Lower leg skin (tissue), 3 donors: ENCODE data around the gene ANKRD52.

Experiments
- POLR2A ChIP-seq, 2 donors: fragments of 450-650 bp; IDR thresholded peaks; one replicate each; pipeline ENCODE4 v1.6.1; 2016 to 2017; ENCODE audit warnings: antibody characterized with exemption in 2 of 2, mild to moderate bottlenecking in 1 of 2, moderate library complexity in 1 of 2
- TF ChIP-seq, protein P1 (sequence below), 3 donors: fragments of 450-650 bp; IDR thresholded peaks; one replicate each; pipeline ENCODE4 v1.5.1; 2016; ENCODE audit warnings: antibody characterized with exemption in 3 of 3, mild to moderate bottlenecking in 3 of 3, moderate library complexity in 2 of 3

DNA sequence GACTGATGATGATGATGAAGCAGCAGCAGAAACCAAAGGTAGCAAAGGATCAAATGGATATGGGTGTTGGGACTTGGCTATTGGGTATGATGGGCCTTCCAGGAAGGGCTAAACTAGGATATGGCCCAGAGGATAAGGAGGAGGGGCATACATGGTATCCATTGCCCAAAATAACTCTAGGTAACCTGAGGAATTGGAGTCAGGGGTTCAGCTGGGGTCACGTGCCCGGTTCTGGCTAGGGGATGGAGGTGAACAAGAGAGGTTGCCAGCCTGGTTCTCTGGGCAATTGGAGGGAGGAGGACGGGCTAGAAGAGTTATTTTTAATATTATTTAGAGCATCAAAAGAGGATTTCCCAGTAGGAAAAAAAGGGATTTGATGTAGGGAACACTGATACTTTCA, 2.7 kb upstream of the ANKRD52 start:
- TF ChIP-seq, protein P1, sequence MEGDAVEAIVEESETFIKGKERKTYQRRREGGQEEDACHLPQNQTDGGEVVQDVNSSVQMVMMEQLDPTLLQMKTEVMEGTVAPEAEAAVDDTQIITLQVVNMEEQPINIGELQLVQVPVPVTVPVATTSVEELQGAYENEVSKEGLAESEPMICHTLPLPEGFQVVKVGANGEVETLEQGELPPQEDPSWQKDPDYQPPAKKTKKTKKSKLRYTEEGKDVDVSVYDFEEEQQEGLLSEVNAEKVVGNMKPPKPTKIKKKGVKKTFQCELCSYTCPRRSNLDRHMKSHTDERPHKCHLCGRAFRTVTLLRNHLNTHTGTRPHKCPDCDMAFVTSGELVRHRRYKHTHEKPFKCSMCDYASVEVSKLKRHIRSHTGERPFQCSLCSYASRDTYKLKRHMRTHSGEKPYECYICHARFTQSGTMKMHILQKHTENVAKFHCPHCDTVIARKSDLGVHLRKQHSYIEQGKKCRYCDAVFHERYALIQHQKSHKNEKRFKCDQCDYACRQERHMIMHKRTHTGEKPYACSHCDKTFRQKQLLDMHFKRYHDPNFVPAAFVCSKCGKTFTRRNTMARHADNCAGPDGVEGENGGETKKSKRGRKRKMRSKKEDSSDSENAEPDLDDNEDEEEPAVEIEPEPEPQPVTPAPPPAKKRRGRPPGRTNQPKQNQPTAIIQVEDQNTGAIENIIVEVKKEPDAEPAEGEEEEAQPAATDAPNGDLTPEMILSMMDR (IDR thresholded peaks at IDR 0.05): no peak
- TF ChIP-seq POLR2A (IDR thresholded peaks at IDR 0.05): no peak
